CD14-positive monocyte (primary cell): Measurements from ENCODE around the gene COL20A1. TPM values are rescaled to one million over a fixed set of nuclear protein-coding genes. Genes with fewer than 3 reads are reported as not detected.

Experiments used
- DNase-seq, 3 donors: peaks; one replicate each; pipeline ENCODE4 v3.0.0-alpha.2; 2011 to 2022
- H2AFZ ChIP-seq: 2 replicates; pipeline ENCODE4 v1.6.0; 2012; ENCODE audit warnings: mild to moderate bottlenecking, low read depth, low read length, inconsistent platforms; ENCODE audit not compliant: insufficient read depth, poor library complexity, severe bottlenecking
- H3K27ac ChIP-seq, 2 donors: 1 replicate in 1 of 2; 2 replicates in 1 of 2; pipeline ENCODE4 v1.5.1; 2012 to 2013; ENCODE audit warnings: low read length in 2 of 2, control low read depth in 1 of 2, inconsistent platforms in 1 of 2, low read depth in 1 of 2, mild to moderate bottlenecking in 1 of 2
- H3K27me3 ChIP-seq, 2 donors: one replicate each; pipeline versions ENCODE4 v1.6.0 to v1.6.1; 2011 to 2013; ENCODE audit warnings: low read length in 2 of 2; ENCODE audit not compliant: control insufficient read depth in 2 of 2, insufficient read depth in 2 of 2
- H3K36me3 ChIP-seq, 2 donors: replicated peaks in 1 of 2; 1 replicate in 1 of 2; 2 replicates in 1 of 2; pipeline versions ENCODE4 v1.5.1 to v1.6.1; 2012 to 2013; ENCODE audit warnings: low read length in 2 of 2, control low read depth in 1 of 2, inconsistent platforms in 1 of 2, mild to moderate bottlenecking in 1 of 2; ENCODE audit not compliant: insufficient read depth in 2 of 2, control insufficient read depth in 1 of 2
- H3K4me1 ChIP-seq, 2 donors: 1 replicate in 1 of 2; 2 replicates in 1 of 2; pipeline versions ENCODE4 v1.5.1 to v1.6.1; 2012 to 2013; ENCODE audit warnings: low read length in 2 of 2, control low read depth in 1 of 2, inconsistent platforms in 1 of 2, mild to moderate bottlenecking in 1 of 2, moderate library complexity in 1 of 2; ENCODE audit not compliant: insufficient read depth in 2 of 2, control insufficient read depth in 1 of 2
- H3K4me2 ChIP-seq: replicated peaks from 2 replicates; pipeline ENCODE3; 2012; ENCODE audit warnings: low read length, moderate library complexity, mild to moderate bottlenecking; ENCODE audit not compliant: poor library complexity, severe bottlenecking; ENCODE audit errors: extremely low read depth
- H3K4me3 ChIP-seq, 3 experiments: fragments of 200-600 bp in 1 of 3; sonication (generic) in 1 of 3; replicated peaks in 1 of 3; 1 replicate in 2 of 3; 2 replicates in 1 of 3; pipeline ENCODE4 v1.5.1; 2011 to 2013; ENCODE audit warnings: low read length in 3 of 3, mild to moderate bottlenecking in 3 of 3, control low read depth in 2 of 3, low read depth in 2 of 3, inconsistent platforms in 1 of 3, moderate library complexity in 1 of 3
- H3K79me2 ChIP-seq: 2 replicates; pipeline ENCODE4 v1.6.0; 2012; ENCODE audit warnings: mild to moderate bottlenecking, control low read depth, inconsistent platforms, low read length, moderate library complexity; ENCODE audit not compliant: insufficient read depth
- H3K9ac ChIP-seq: 2 replicates; pipeline ENCODE4 v1.6.0; 2017; ENCODE audit warnings: low read length, mild to moderate bottlenecking; ENCODE audit not compliant: insufficient read depth, poor library complexity, severe bottlenecking
- H3K9me3 ChIP-seq, 2 donors: replicated peaks in 1 of 2; 1 replicate in 1 of 2; 2 replicates in 1 of 2; pipeline versions ENCODE4 v1.5.1 to v1.6.1; 2012 to 2013; ENCODE audit warnings: low read length in 2 of 2, control low read depth in 1 of 2; ENCODE audit not compliant: control insufficient read depth in 1 of 2, insufficient read depth in 1 of 2
- H4K20me1 ChIP-seq: 2 replicates; pipeline ENCODE4 v1.6.0; 2012; ENCODE audit warnings: mild to moderate bottlenecking, low read length, control low read depth, moderate library complexity; ENCODE audit not compliant: insufficient read depth
- H3K27ac Mint-ChIP-seq, 7 donors: one replicate each; pipeline ENCODE4 v1.8.0; 2020; ENCODE audit warnings: mild to moderate bottlenecking in 7 of 7, mixed read lengths in 7 of 7, moderate library complexity in 6 of 7, inconsistent platforms in 2 of 7
- H3K27me3 Mint-ChIP-seq, 3 donors: one replicate each; pipeline ENCODE4 v1.8.0; 2021 to 2022; ENCODE audit warnings: low read depth in 3 of 3, mild to moderate bottlenecking in 3 of 3, mixed read lengths in 3 of 3, moderate library complexity in 3 of 3, inconsistent platforms in 1 of 3
- H3K36me3 Mint-ChIP-seq, 2 donors: one replicate each; pipeline ENCODE4 v1.8.0; 2020; ENCODE audit warnings: mixed read lengths in 2 of 2, inconsistent platforms in 1 of 2, mild to moderate bottlenecking in 1 of 2
- H3K4me1 Mint-ChIP-seq: one replicate; pipeline ENCODE4 v1.8.0; 2020; ENCODE audit warnings: mild to moderate bottlenecking, mixed read lengths
- H3K4me3 Mint-ChIP-seq, 2 donors: one replicate each; pipeline ENCODE4 v1.8.0; 2020; ENCODE audit warnings: mild to moderate bottlenecking in 2 of 2, mixed read lengths in 2 of 2, moderate library complexity in 1 of 2
- H3K9me3 Mint-ChIP-seq, 7 donors: one replicate each; pipeline ENCODE4 v1.8.0; 2020 to 2022; ENCODE audit warnings: mixed read lengths in 7 of 7, mild to moderate bottlenecking in 6 of 7, moderate library complexity in 6 of 7, inconsistent platforms in 2 of 7
- WGBS: methylation state at CpG from one replicate; pipeline ENCODE4 v1.1.5; 2013; ENCODE audit warnings: missing lambda C conversion rate; ENCODE audit not compliant: insufficient coverage; 5-methylcytosine and 5-hydroxymethylcytosine counted together
- intact Hi-C, 2 donors: fragments of 100-400 bp; cut with micrococcal nuclease; formaldehyde crosslinking; loops; one replicate each; pipeline versions ENCODE4 v1.15.0 to v1.15.1; 2023
- polyA plus RNA-seq, 3 donors: library from polyadenylated mRNA; depleted of rRNA in 1 of 3; unstranded in 2 of 3; stranded (reverse) in 1 of 3; fragments of 300-500 nt in 2 of 3; fragments of >200 nt in 1 of 3; fragmentation: Illumina TruSeq in 2 of 3; gene quantifications; 1 replicate in 2 of 3; 2 replicates in 1 of 3; pipeline ENCODE4 v1.2.3, GENCODE V29; 2012 to 2021
- TF ChIP-seq, protein P1 (sequence below): fragments of 200-600 bp; IDR thresholded peaks from one replicate; pipeline ENCODE4 v1.8.0; 2022; ENCODE audit warnings: antibody characterized with exemption, mild to moderate bottlenecking

COL20A1 gene
- polyA plus RNA-seq, 3 donors: not detected

DNA sequence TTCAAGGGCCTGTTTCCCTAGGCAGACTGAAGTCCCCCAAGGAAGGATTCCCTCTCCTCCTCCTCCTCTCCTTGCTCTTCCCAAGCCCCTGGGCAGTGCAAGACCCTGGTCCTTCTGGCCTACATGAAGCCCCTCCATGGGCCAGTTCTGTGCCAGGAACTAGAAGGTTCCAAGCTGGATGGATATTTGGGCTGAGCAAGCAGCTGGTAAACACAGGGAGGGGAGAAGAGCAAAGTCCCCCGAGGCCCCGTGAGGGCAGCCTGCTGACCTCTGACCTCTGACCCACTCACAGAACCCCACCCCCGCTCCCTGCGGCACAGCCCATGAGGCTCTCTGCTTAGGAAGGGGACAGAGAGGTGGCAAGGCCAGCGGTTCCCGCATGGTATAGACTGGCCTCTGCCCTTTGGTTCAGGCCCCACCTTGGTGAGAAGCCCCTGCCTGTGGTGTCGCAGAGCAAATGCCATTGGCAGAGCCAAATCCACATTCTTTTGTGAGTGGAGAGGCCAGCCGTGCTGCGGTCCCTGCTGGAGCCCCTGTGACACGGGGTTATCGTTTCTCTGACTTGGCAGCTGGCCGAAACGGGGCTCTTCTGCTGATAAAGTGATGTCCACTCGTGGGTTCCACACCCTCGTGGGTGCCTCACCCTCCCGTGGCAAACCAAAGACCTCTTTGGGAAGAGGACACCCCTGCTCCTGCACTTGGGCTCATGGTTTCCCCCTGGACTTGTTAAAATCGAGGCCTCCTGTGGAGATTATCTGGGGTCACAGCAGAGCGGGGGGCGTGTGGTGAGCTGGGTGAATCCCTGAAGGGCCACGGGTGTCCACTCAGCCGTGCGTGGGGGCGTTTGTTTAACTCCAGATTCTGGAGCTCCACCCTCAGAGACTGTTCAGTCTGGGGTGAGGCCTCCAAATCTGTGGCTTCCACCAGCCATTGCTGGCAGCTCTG, 70.3 kb downstream of the COL20A1 start:
- Histone ChIP-seq H3K4me2 (no peak overlapping the region), H3K79me2 (no peaks in the 10 kb centered on the region), H3K4me1 (no peaks in the 10 kb centered on the region), H3K9me3 (no peaks in the 10 kb centered on the region), H3K9ac (no peak overlapping the region), H2AFZ (no peak overlapping the region), H3K4me3 (no peak overlapping the region), H3K36me3 (no peaks in the 10 kb centered on the region), H4K20me1 (no peaks in the 10 kb centered on the region), H3K27ac (no peak overlapping the region), H3K27me3 (peaks cover 4 to 25% of the 10 kb centered on the region in 2 donors)
- Mint-ChIP-seq H3K27me3 (peaks cover 29 to 45% (median 34%) of the 10 kb centered on the region in 3 donors), H3K36me3 (no peaks in the 10 kb centered on the region), H3K4me1 (no peaks in the 10 kb centered on the region), H3K9me3 (peaks cover 0 to 4% (median 0%) of the 10 kb centered on the region in 7 donors), H3K27ac (no peak overlapping the region), H3K4me3 (peak overlapping the region in 1 of 2 donors; percentile 16)
- TF ChIP-seq, protein P1, sequence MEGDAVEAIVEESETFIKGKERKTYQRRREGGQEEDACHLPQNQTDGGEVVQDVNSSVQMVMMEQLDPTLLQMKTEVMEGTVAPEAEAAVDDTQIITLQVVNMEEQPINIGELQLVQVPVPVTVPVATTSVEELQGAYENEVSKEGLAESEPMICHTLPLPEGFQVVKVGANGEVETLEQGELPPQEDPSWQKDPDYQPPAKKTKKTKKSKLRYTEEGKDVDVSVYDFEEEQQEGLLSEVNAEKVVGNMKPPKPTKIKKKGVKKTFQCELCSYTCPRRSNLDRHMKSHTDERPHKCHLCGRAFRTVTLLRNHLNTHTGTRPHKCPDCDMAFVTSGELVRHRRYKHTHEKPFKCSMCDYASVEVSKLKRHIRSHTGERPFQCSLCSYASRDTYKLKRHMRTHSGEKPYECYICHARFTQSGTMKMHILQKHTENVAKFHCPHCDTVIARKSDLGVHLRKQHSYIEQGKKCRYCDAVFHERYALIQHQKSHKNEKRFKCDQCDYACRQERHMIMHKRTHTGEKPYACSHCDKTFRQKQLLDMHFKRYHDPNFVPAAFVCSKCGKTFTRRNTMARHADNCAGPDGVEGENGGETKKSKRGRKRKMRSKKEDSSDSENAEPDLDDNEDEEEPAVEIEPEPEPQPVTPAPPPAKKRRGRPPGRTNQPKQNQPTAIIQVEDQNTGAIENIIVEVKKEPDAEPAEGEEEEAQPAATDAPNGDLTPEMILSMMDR: no peak
- DNase-seq: no peak
- intact Hi-C loops: no loop called here
- 84% methylated on average over 20 of the region's 23 CpGs for WGBS

DNA sequence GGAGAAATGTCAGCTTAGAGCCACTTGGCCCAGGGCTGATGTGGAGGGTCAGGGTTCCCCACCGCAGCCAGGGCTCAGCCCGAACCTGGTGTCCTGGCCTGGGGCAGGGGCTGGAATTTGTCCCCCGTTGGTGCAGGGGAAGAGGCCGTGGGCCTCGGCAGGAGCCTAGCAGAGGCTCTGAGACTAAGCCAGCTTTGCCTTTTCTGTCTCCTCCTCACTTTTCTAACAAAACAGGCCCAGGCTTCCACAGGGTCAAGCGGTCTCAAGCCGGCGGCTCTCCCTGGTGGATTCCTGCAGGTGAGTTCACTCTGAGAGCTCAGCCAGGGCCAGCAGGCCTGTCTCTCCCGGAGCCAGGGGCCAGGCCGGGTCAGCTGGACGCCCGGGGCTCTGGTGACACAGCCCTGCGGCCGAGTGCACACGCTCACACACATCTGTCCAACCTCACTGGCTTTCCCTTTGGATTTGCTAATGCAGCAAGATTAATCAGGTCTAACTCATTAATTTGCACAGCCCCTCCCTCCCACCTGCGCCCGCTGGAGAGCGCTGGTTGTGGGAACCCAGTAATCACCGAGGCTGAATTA, 71.1 kb downstream of the COL20A1 start:
- WGBS: 93% methylated on average over 16 of the region's 19 CpGs
- intact Hi-C loops: no loop called here
- Histone ChIP-seq H3K4me2 (no peak overlapping the region), H3K36me3 (no peaks in the 10 kb centered on the region), H3K4me1 (no peaks in the 10 kb centered on the region), H3K79me2 (no peaks in the 10 kb centered on the region), H2AFZ (no peak overlapping the region), H3K9me3 (no peaks in the 10 kb centered on the region), H3K27ac (no peak overlapping the region), H3K4me3 (no peak overlapping the region), H3K27me3 (peaks cover 4 to 25% of the 10 kb centered on the region in 2 donors), H3K9ac (no peak overlapping the region), H4K20me1 (no peaks in the 10 kb centered on the region)
- H3K27ac Mint-ChIP-seq: no peak overlapping the region
- no peak overlapping the region for H3K4me3 Mint-ChIP-seq
- H3K36me3 Mint-ChIP-seq: no peaks in the 10 kb centered on the region
- H3K4me1 Mint-ChIP-seq: no peaks in the 10 kb centered on the region
- DNase-seq: no peak
- H3K9me3 Mint-ChIP-seq: peaks cover 0 to 6% (median 0%) of the 10 kb centered on the region in 7 donors
- peaks cover 31 to 41% (median 36%) of the 10 kb centered on the region in 3 donors for H3K27me3 Mint-ChIP-seq
- TF ChIP-seq, protein P1: no peak
